Stimulated activated CD4-positive, alpha-beta T cell treated with anti-CD3 and anti-CD28 coated beads, Interleukin-2, amount 100 ng/mL, for 4 hours (primary cell): ENCODE measurements around the gene RAB26.

Experiments used
- DNase-seq: peaks from one replicate; pipeline ENCODE4 v3.0.0-alpha.2; 2020; ENCODE audit warnings: low read depth

The RAB26 gene

GRCh38 chr16:2159175-2159838 is 10.9 kb downstream of the RAB26 start:
- no peak for DNase-seq

DNA sequence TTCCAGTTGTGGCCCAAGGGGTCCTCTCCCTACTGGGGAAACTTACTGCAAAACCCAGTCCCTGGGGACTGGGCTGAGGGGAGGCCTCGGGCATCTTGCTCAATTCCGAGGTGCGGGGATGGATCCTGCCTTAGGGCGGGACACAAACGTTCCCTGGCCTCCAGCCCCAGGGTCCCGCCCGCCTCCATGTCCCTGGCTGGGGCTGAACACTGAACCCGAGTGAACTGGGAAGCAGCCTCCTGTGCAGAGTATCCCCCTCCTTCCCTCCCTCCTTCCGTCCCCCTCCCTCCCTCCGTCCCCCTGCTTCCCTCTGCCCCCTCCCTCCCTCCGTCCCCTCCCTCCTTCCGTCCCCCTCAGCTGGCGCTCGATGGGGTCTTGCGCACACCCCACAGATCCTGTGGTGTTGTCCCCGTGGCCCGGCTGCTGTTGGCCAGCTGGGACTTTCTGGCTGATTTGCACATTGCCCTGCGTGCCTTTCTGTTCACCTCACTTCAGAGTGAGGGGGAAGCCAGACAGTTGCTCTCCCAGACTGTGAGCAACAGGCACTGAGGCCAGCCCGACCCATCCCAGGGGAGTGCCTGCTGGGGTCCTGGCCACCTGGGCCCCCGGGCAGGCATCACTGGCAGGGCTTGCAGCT is 12.6 kb downstream of the RAB26 start:
- DNase-seq, result no peak

DNA sequence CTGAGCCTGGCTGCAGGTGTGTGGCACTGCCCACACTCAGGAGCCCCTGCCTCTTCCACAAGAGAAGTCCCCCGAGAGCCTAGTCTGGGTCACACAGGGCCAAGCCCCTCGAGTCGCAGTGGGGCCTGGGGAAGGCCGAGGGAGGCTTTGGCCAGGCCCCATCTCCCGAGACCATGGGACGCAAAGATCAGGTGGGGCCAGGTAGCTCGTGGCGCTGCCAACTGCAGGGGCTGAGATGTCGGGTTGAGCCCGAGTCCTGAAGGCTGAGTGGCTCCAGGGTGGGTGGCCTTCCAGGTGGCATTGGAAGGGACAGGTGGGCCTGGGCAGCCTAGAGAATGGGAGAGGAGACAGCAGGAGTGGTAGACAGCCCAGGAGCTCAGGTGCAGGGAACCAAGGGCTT is 13.5 kb downstream of the RAB26 start:
- no peak for DNase-seq

- DNase-seq, result no peak
Measured at GRCh38 chr16:2162676-2163118, 14.3 kb downstream of the RAB26 start.

DNA sequence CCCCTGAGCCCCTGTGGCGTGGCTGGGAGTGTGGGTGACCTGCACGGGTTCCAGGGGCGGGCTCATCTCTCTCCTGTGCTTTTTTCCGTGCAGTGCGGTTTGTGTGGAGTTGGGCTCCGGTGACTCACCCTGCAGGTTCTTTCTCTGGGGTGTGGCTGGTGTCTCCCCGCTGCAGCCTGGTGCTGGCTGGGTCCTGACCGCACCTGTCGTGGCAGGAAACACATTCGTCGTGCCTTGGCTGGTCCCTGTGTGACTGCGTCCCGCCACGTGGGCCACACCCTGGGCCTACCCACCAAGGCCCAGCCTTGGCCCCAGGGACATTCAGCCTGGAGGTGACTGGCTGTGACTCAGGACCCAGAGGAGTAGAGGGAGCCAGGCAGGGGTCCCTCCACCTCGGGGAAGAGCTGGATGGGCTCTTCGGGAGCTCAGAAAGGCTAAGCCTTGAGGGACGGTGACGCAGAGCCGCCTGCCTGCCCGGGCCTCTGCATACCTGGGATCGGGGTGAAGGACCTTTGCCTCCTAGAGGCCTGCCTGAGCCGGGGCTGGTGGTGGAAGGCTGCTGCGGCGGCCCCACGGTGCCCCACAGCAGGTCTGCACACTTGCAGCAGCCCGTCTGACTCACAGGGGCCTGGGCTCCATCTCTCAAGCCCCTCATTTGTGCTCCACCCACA is 14.9 kb downstream of the RAB26 start:
- no peak for DNase-seq

DNA sequence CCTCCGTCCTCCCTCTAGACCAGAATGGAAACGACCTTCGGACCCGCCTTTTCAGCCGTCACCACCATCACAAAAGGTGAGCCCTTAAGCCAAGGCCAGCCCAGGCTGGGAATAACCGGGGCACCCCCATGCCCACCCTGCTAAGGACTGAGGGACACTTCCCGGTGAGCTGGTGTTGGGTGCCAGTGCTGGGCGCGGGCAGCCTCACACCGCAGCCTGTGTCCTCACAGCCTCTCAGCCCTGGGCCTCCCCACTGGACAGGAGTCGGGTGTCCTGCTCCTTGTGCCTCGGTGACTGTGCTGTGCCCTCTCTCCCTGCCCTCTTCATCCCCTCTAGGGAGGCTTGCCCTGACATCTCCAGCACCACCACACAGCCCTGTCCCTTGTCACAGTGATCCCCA is 17.4 kb downstream of the RAB26 start:
- DNase-seq, result no peak

DNA sequence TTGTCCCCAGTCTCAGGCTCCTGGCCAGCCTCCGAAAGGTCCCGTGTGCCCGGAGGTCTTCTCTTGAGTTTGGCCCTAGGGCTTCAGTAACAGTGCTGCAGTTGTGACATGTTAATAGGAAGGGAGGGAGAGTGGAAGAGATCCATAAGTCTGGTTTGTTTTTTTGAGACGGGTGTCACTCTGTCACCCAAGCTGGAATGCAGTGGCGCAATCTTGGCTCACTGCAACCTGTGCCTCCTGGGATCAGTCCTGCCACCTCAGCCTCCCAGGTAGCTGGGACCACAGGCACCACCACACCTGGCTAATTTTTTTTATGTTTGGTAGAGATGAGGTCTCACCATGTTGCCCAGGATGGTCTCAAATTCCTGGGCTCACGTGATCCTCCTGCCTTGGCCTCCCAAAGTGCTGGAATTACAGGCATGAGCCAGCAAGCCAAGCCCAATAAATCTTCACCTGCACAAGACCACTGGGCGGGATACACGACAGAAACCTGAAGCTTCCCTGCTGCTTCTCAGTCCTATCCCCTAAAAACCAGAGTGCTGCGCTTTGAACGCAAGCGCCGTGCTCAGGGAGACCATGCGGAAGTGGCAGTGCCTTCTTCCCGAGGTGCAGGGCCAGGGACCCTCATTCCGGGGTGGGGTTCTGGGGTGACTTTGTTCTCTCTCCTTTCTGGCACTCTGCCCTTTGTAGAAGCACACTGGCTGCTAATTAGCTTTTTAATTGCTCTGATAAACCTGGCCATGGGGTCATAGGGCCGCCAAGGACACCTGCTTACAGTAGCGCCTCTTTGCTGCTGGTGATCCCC is 18.0 kb downstream of the RAB26 start:
- DNase-seq, result no peak

GRCh38 chr16:2167068-2167638 is 18.7 kb downstream of the RAB26 start:
- DNase-seq, result no peak

DNA sequence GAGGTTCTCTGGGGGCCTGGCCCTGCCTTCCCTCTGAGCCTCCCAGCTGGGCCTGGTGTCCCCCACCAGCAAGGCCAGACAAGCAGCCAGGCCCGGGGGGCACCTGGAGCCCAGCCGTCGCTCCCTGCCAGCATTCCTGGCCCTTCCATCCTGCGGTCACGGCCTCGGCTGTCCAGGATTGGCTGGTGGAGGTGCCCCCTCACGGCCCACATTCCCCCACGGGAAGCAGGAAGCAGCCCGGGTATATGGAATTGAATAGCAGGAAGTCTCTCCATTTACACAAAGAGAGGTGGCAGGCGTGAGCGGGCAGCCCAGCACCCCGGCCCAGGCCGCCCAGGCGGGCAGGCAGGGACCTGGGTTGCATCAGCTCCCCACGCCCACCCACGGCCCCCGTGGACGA is 21.7 kb downstream of the RAB26 start:
- DNase-seq, result no peak

DNA sequence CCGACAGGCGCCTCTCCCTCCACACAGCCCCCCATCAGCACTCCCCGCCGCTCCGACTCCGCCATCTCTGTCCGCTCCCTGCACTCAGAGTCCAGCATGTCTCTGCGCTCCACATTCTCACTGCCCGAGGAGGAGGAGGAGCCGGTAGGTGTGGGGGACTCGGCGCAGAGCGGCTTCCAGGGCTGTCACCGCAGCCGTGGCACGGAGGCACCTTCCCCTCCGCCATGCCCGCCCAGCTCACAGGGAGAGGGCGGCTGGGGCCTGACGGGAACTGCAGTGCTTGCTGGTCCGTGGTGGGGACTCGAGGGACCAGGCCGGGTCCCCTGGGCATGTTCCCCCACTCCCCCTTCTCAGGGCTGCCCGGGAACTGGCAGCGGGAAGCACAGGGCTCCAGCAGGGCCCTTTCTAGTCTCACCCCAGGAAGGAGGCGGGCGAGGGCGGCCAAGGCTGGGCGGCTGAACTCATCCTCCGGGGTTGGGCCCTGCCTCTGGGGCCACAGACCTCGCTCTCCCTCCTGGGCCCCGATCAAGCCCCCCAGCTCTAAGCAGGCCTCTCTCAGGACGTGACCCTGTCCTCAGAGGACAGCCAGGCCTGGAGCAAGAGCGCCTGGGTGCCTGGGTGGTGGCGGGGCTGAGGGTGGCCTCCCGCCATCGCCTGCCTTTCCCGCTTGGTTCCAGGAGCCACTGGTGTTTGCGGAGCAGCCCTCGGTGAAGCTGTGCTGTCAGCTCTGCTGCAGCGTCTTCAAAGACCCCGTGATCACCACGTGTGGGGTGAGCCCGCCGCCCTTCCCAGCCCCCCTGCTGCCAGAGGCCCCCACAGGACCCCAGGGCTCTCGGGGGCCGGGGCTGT is 22.4 kb downstream of the RAB26 start:
- DNase-seq, result no peak

- DNase-seq, result no peak
Measured at GRCh38 chr16:2171601-2172178, 23.3 kb downstream of the RAB26 start.

GRCh38 chr16:2172688-2173335 is 24.4 kb downstream of the RAB26 start:
- DNase-seq, result no peak

DNA sequence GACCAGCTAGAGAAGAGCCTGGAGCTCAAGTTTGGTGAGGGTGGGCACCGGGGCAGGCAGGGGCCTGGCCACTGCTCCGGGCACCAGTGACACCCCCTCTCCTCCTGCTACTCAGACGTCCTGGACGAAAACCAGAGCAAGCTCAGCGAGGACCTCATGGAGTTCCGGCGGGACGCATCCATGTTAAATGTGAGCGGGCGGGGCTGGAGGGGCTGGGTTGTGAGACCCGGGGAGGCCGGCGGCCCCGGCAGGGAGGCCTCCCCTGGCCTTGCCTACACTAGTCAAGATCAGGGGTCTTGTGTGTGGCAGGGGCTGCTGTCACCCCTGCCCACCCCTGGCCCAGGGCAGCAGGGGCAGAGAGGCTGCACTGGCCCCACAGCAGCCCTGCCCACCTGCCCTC is 24.9 kb downstream of the RAB26 start:
- DNase-seq, result no peak

- DNase-seq, result no peak
Measured at GRCh38 chr16:2173916-2174315, 25.5 kb downstream of the RAB26 start.

DNA sequence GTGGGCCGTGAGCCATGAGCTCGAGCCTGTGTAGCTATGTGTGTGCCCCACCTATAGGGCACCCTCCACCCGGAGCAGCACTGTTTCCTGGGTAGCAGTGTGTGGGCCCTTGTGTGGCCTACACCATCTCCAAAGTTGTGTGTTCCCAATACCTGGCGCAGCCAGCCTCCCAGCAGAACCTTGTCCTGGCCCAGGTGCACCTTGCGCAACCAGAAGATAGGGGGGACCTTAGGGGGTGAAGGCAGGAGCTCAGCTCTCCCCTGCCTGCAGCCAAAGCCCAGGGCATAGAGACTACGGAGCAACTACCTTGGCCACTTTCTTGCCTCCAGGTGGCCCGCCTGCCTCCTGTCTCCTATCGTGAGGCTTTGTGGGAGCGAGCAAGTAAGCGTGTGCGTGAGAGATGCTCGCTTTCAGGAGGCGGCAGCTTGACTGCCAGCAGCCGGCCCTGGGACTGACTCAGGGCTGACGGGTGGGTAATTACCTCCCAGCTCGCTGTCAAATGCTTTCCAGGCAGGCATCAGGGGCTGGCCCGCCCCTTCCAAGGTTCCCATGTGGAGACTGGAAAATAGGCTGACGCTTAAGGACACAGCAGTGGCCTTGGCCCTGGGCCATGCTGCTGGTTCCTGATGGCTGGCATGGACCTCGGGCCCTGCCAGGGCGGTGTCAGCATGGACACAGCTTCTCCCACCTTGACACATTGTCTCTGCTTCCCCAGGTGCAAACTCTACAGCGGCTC is 26.1 kb downstream of the RAB26 start:
- no peak for DNase-seq

GRCh38 chr16:2175454-2175853 is 27.0 kb downstream of the RAB26 start:
- DNase-seq, result no peak

DNA sequence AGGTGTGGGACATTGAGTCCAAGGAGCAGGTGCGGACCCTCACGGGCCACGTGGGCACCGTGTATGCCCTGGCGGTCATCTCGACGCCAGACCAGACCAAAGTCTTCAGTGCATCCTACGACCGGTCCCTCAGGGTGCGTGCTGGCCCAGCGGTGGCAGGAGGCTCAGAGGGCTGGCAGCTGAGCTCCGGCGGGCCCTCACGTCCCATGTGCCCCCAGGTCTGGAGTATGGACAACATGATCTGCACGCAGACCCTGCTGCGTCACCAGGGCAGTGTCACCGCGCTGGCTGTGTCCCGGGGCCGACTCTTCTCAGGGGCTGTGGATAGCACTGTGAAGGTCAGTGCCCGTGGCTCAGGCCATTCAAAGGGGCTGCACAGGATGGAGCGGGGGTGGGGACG is 27.6 kb downstream of the RAB26 start:
- no peak for DNase-seq

GRCh38 chr16:2177101-2177500 is 28.7 kb downstream of the RAB26 start:
- DNase-seq, result no peak

GRCh38 chr16:2177561-2177960 is 29.1 kb downstream of the RAB26 start:
- DNase-seq, result no peak
